Peyer's patch (tissue), 4 donors: ENCODE measurements around the gene COBL. TPM values are rescaled to one million over a fixed set of nuclear protein-coding genes. Genes with fewer than 3 reads are reported as not detected.

Experiments
- DNase-seq, 3 donors: peaks; one replicate each; pipeline ENCODE4 v3.0.0-alpha.2; 2017 to 2019
- H3K27ac ChIP-seq, 4 donors: fragments of 200-600 bp; sonication (generic); one replicate each; pipeline ENCODE4 v1.5.1; 2016 to 2019
- H3K27me3 ChIP-seq, 2 donors: fragments of 200-600 bp; sonication (generic); one replicate each; pipeline ENCODE4 v1.5.1; 2019
- H3K36me3 ChIP-seq, 3 donors: fragments of 200-600 bp; sonication (generic); one replicate each; pipeline ENCODE4 v1.5.1; 2016 to 2019
- H3K4me1 ChIP-seq, 4 donors: fragments of 200-600 bp; sonication (generic); one replicate each; pipeline ENCODE4 v1.5.1; 2016 to 2019
- H3K4me3 ChIP-seq, 4 donors: fragments of 200-600 bp; sonication (generic); 1 replicate in 3 of 4; 2 replicates in 1 of 4; pipeline ENCODE4 v1.5.1; 2016 to 2019; ENCODE audit warnings: mild to moderate bottlenecking in 1 of 4
- H3K9me3 ChIP-seq, 4 donors: fragments of 200-600 bp; sonication (generic); one replicate each; pipeline ENCODE4 v1.5.1; 2016 to 2019; ENCODE audit warnings: mild to moderate bottlenecking in 1 of 4
- POLR2A ChIP-seq, 2 donors: fragments of 450-650 bp; IDR thresholded peaks; one replicate each; pipeline ENCODE4 v1.5.1; 2017; ENCODE audit warnings: antibody characterized with exemption in 2 of 2, mild to moderate bottlenecking in 2 of 2, moderate library complexity in 2 of 2
- total RNA-seq, 4 donors: library from RNA; depleted of rRNA; stranded (reverse); fragments of >200 nt; gene quantifications; one replicate each; pipeline ENCODE4 v1.1.0, GENCODE V29; 2016
- TF ChIP-seq, protein P1 (sequence below), 6 experiments: fragments of 450-650 bp in 4 of 6; fragments of 200-600 bp in 2 of 6; sonication (generic) in 1 of 6; IDR thresholded peaks; one replicate each; pipeline ENCODE4 v1.5.1; 2017 to 2019; ENCODE audit warnings: antibody characterized with exemption in 6 of 6, mild to moderate bottlenecking in 3 of 6, moderate library complexity in 1 of 6

Gene COBL
- total RNA-seq, 4 donors from 2014 or later = 25.6 to 129 (median 116) TPM

DNA sequence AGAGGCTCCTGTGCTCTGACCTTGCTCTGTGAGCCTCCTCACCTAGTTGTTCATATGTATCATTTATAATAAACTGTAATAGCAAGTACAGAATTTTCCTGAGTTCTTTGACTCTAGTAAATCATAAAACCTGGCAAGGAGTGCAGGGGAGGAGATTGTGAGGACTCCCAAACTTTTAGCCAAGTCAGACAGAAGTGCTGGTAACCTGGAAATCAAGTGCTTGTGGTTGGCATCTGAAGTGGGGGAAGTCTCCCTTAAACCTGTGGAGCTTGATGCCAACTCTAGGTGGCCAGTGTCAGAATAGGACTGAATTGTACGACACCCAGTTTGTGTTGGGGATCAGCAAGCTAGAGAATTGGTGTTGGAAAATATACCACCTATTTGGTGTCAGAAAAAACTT is 327.6 kb downstream of the COBL start:
- Histone ChIP-seq H3K9me3 (no peaks in the 10 kb centered on the region), H3K27ac (no peak overlapping the region), H3K27me3 (no peaks in the 10 kb centered on the region), H3K36me3 (no peaks in the 10 kb centered on the region), H3K4me3 (no peak overlapping the region), H3K4me1 (no peaks in the 10 kb centered on the region)
- DNase-seq = no peak
- TF ChIP-seq, protein P1, sequence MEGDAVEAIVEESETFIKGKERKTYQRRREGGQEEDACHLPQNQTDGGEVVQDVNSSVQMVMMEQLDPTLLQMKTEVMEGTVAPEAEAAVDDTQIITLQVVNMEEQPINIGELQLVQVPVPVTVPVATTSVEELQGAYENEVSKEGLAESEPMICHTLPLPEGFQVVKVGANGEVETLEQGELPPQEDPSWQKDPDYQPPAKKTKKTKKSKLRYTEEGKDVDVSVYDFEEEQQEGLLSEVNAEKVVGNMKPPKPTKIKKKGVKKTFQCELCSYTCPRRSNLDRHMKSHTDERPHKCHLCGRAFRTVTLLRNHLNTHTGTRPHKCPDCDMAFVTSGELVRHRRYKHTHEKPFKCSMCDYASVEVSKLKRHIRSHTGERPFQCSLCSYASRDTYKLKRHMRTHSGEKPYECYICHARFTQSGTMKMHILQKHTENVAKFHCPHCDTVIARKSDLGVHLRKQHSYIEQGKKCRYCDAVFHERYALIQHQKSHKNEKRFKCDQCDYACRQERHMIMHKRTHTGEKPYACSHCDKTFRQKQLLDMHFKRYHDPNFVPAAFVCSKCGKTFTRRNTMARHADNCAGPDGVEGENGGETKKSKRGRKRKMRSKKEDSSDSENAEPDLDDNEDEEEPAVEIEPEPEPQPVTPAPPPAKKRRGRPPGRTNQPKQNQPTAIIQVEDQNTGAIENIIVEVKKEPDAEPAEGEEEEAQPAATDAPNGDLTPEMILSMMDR (IDR thresholded peaks at IDR 0.05) = no peak
- TF ChIP-seq POLR2A (IDR thresholded peaks at IDR 0.05) = no peak

DNA sequence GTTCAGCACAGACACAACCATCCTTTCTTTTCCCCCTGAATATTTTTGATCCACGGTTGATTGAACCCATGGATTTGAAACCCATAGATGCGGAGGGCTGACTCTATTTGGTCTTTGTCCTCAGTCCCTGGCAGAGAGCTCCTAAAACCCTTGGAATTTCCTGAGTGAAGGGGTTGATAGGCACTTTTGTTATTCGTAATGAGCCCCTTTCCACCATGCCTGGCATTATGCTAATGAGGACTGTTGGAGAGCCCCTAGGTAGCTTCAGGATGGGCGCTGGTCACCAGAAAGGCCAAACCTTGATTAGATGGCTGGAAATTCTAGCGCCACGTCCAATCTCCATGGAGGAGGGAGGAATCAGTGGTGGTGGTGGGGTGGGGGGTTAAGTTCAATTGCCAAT is 328.1 kb downstream of the COBL start:
- H3K4me1 ChIP-seq = no peaks in the 10 kb centered on the region
- no peaks in the 10 kb centered on the region for H3K36me3 ChIP-seq
- no peak overlapping the region for H3K4me3 ChIP-seq
- DNase-seq = no peak
- no peaks in the 10 kb centered on the region for H3K9me3 ChIP-seq
- no peak overlapping the region for H3K27ac ChIP-seq
- H3K27me3 ChIP-seq = no peaks in the 10 kb centered on the region
- TF ChIP-seq, protein P1 (IDR thresholded peaks at IDR 0.05) = no peak
- TF ChIP-seq POLR2A (IDR thresholded peaks at IDR 0.05) = no peak

DNA sequence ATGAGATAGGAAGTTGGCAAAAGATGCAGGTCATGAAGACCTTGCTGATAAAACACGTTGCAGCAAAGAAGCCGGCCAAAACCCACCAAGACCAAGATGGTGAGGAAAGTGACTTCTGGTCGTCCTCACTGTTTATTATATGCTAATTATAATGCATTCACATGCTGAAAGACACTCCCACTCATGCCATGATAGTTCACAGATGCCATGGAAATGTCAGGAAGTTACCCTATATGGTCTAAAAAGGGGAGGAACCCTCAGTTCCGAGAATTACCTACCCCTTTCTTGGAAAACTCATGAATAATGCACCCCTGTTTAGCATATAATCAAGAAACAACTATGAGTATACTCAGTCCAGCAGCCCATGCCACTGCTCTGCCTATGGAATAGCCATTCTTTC is 331.5 kb downstream of the COBL start:
- no peak overlapping the region for H3K4me3 ChIP-seq
- H3K9me3 ChIP-seq = no peaks in the 10 kb centered on the region
- no peaks in the 10 kb centered on the region for H3K27me3 ChIP-seq
- no peak overlapping the region for H3K27ac ChIP-seq
- H3K4me1 ChIP-seq = no peaks in the 10 kb centered on the region
- no peak for DNase-seq
- TF ChIP-seq, protein P1 (IDR thresholded peaks at IDR 0.05) = no peak
- TF ChIP-seq POLR2A (IDR thresholded peaks at IDR 0.05) = no peak
- no peaks in the 10 kb centered on the region for H3K36me3 ChIP-seq

DNA sequence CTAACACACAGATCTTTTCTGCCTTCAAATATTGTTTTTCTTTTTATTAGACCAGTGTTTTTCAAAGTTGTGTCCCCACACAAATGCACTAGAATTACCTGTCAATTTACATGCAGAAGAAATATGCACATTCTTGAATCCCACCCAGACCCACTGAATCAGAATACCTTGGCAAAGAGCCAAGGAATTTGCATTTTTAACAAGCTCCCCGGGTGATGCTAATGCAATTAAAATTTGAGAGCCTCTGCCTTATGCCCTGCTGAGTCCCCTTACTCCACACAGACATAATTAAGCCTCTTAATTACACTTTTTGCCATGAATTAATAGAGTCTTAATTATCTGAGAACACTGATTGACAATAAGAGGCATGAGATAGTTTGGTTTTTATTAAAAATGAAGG is 332.8 kb downstream of the COBL start:
- H3K27ac ChIP-seq = no peak overlapping the region
- TF ChIP-seq, protein P1 (IDR thresholded peaks at IDR 0.05) = no peak
- no peak for TF ChIP-seq POLR2A (IDR thresholded peaks at IDR 0.05)
- no peak for DNase-seq
- no peaks in the 10 kb centered on the region for H3K36me3 ChIP-seq
- no peak overlapping the region for H3K4me3 ChIP-seq
- H3K9me3 ChIP-seq = no peaks in the 10 kb centered on the region
- no peaks in the 10 kb centered on the region for H3K27me3 ChIP-seq
- no peaks in the 10 kb centered on the region for H3K4me1 ChIP-seq

DNA sequence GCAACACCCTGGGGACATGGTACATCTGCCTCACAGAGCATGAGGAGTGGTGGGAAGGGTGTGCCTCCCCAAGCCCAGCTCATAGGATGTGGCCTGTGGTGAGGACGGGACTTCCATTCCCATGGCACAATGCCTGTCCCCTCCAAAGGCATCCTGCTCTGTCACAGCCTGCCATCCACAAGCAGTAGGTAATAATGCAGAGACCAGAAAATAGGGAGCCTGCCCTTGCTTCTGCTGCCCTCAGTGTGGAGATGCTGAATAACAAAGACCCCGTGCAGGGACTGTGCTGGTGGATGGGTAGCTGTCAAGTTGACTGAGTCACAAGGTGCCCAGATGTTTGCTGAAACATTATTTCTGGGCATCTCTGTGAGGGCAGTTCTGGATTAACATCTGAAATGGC is 334.0 kb downstream of the COBL start:
- TF ChIP-seq, protein P1 (IDR thresholded peaks at IDR 0.05) = no peak
- TF ChIP-seq POLR2A (IDR thresholded peaks at IDR 0.05) = no peak
- Histone ChIP-seq H3K27me3 (no peaks in the 10 kb centered on the region), H3K9me3 (no peaks in the 10 kb centered on the region), H3K4me3 (no peak overlapping the region), H3K27ac (no peak overlapping the region), H3K4me1 (no peaks in the 10 kb centered on the region), H3K36me3 (no peaks in the 10 kb centered on the region)
- no peak for DNase-seq

DNA sequence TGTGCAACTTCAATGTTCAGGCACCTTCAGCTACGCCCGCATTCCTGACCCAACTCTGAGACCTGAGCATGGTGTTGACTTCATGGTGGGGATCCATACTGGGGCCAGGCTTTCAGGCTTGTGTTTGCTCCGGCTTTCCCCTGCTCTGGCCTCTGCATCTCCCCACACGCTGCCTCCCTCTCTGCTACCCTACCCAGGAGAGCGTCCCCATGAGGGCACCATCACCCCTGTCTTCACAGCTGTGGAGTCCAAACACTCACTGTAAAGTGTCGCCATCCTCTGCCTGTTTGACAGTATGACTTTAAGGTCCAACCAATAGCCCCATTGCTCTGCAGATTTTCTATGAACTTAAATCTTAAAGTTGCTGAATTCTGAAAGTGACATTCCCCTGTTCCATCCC is 334.9 kb downstream of the COBL start:
- no peak for DNase-seq
- H3K4me3 ChIP-seq = no peak overlapping the region
- no peaks in the 10 kb centered on the region for H3K36me3 ChIP-seq
- no peak overlapping the region for H3K27ac ChIP-seq
- no peaks in the 10 kb centered on the region for H3K4me1 ChIP-seq
- no peak for TF ChIP-seq POLR2A (IDR thresholded peaks at IDR 0.05)
- TF ChIP-seq, protein P1 (IDR thresholded peaks at IDR 0.05) = no peak
- H3K9me3 ChIP-seq = no peaks in the 10 kb centered on the region
- no peaks in the 10 kb centered on the region for H3K27me3 ChIP-seq
